SU-DHL-6 (cell line): ENCODE data around the gene RAB44.

Experiments used
- CTCF ChIP-seq: fragments of 200-600 bp; sonication (generic); IDR thresholded peaks from one replicate; pipeline ENCODE4 v1.5.1; 2017; ENCODE audit warnings: antibody characterized with exemption, mild to moderate bottlenecking, low read length, moderate library complexity; ENCODE audit not compliant: insufficient read depth, poor library complexity, severe bottlenecking
- EZH2phosphoT487 ChIP-seq: fragments of 200-600 bp; sonication (generic), shearing (Covaris generic); conservative IDR thresholded peaks from 2 replicates; pipeline ENCODE4 v1.6.1; 2018; ENCODE audit warnings: mild to moderate bottlenecking, antibody characterized with exemption, low read length, moderate library complexity, mixed read lengths

GRCh38 chr6:36729161-36729524 is 31.5 kb downstream of the RAB44 start:
- TF ChIP-seq CTCF (no peak), EZH2phosphoT487 (no peak)
